ENCODE data around the gene GPAM.

GPAM gene

DNA sequence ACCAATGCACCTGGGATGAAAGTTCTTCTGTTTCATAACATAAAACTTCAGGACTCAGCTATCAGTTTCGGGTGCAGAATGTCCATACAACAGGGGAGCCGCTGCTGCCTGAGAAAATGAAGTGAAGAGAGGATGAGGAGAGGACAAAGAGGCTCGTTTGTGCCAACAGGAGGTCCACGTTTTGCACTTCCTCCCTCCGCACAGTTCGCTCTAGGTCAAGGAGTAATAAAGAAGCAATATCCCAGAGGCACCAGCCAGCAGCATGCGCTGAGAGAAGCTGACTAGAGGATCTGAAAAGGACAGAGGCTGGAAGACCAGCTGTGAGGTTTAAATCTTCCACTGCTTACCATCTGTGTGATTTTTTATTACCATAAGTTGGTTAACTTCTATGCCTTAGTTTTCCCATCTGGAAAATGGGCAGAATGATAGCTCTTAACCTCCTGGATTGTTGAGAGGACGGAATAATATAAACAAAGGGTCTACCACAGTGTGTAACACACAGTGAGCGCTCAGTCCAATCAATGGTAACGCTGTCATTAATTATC, 709 bp downstream of the GPAM start:
- DNase-seq (ENCODE audit: low read depth) = no peak

DNA sequence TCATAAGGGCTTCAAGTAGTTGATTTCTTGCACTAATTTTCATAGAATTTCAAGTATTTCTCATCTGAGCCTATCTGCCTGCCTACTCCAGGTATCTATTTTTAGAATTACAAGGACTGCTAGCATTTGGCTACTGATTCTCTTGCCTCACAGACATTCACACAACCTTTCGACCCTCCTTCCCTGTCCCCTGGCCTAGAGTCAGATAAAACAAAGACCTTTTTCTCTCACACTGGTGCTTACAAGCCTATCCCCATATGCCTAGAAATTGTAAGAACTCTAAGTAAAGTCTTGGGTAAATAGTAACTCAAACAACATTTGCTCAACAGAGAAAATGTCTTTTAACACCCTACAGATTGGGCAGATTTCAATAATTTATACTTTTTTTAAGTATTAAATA, 6.3 kb downstream of the GPAM start:
- no peak for DNase-seq (ENCODE audit: low read depth)

DNA sequence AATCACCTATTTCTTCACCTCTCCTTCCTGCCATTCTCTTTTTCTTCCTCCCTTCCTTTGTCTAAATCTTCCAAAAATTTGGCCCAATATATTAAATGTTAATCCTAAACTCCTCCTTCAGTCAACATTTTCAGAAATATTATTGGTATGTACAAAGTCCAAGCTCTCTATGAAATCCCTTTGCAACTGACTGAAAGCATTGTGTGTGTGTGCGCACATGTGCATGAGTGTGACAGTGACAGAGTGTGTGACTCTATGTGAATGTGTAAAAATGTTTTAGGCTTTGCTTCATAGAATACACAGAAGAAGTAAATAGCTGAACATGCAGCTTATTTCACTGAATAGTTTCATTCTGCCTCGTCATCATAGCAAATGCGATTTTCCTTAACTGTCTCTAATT, 7.0 kb downstream of the GPAM start:
- no peak for DNase-seq (ENCODE audit: low read depth)

DNA sequence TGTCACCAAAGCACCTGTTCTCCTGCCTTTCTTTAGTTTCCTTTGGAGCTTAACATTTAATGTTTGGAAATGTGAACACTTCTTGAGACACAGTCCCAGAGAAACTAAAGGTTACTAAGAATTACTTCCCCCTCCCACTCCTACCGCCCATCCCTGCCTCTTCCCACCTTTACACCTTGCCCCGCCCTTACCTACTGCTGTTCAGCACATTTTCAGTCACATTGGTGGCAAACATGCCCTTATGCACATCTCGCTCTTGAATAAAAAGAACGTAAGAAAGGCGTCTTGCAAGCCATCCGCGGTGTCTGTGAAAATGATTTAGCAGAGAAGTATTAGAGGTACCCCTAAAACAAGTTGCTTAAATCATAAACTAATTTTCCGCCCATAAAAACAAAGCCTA, 8.2 kb downstream of the GPAM start:
- no peak for DNase-seq (ENCODE audit: low read depth)

DNA sequence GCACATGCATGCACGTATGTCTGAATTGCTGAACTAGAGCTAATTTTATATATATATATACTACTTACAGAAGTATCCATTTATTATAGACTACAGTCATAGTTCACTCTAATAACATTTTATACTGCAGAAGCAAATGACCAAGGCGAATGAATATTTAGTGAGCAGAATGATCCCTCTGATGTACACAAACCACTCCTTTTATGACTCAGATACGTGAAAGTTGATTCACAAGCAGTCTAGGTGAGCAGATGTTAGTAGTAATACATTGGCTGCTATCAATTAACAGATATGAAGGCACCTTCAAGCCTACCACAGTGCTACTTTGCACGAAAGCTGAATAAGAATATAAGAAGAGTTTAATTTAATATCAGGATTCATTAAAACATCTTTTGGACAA, 10.4 kb downstream of the GPAM start:
- DNase-seq (ENCODE audit: low read depth) = no peak

DNA sequence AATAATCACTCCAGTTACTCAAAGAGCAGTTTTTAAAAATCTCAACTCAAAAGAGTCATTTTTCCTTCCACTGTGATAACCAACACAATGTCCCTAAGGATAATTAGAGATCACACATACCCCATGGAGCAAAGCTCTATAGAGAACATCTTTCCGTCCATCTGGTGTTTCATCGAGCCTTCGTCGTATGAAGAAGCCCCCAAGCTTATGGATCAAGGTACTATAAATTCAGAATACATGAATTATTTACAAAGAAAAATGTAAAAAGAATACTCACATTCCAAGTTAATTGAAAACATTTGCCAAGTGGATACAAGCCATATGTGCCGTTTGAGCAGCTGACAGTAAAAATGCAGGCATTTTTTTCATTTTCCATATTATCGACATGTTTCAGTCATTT, 14.8 kb downstream of the GPAM start:
- DNase-seq (ENCODE audit: low read depth) = no peak

DNA sequence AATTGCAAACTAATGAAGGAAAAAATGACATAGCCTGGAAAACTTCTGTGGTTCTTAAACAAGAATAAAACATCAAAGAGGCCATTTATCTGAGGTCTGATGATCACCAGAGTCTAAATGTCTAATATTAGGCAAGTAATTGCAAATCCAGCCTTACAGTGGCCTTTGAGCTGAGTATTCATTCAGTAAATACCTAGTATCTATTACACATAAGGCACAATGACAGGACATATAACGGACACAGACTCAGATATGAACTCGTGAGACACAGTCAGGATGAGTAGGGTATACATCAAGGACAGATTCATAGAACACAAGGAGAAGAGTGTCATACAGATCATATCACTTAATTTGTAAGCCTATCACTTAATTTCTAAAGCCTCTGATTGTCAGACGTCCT, 16.8 kb downstream of the GPAM start:
- DNase-seq (ENCODE audit: low read depth) = no peak

DNA sequence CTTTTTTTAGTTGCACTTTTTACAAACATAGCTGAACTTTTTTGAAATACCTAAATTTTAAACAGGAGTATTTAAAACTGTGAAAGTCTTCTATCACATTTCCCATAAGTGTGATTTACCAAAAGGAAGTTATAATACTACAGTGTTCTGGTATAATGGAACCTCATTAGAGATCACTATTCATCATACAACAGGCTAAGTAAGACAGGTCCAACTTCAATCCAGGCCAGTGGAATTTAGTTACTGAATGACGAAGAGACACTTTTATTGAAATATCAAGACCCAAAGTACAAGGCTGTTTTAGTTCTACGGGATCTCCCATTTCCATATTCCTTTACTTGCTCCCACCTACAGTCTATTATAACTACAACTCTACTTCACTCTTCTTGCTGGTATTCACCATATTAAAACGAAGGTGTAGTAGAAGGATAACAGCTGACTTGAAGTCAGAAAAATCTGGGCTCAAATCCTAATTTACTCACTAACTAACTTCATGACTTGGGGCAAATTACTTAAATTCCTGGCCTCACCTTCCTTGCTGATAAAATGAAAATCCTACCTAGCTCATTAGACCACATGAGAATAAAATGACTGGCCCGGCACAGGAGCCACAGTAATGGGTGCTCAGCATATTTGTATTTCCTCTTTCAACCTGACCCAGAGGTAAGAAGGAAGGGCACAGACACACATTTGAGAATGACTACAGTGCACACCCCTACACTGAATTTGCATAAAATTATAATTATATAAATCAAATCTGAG, 21.6 kb downstream of the GPAM start:
- DNase-seq (ENCODE audit: low read depth) = no peak

DNA sequence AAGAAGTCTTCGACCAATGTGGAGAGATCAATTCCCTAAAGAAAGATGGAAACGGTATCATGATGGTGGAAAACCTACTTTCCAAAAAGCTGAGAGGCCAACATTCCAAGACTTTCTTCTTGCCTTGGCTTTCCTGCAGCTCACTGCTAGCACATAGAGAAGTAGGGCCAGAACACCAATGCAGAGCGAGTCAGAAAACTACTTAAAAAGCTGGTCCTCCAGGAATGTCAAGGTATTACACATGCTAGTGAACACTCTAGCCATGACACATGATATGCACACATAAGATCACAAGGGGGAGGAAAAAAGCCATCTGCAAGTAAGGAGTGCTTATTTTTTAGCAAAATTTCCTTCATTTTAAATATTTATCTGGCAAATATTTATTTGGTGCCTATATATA, 22.7 kb downstream of the GPAM start:
- no peak for DNase-seq (ENCODE audit: low read depth)

DNA sequence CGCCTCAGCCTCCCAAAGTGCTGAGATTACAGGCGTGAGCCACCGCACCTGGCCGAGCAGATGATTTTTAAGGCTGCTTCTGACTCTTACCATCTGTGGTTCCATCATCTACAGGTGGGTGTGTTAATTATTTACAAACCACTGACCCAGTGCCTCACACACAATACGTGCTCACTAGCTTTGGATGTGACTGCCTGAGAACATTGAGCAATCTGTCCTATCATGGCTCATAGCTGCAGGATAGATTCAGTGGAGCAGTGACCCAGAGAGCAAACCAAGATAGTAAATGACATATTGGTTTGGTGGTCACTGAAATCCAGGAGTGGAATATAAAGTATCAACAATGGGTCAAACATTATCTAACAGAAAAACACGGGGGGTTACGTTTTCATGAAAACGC, 24.1 kb downstream of the GPAM start:
- DNase-seq (ENCODE audit: low read depth) = no peak

DNA sequence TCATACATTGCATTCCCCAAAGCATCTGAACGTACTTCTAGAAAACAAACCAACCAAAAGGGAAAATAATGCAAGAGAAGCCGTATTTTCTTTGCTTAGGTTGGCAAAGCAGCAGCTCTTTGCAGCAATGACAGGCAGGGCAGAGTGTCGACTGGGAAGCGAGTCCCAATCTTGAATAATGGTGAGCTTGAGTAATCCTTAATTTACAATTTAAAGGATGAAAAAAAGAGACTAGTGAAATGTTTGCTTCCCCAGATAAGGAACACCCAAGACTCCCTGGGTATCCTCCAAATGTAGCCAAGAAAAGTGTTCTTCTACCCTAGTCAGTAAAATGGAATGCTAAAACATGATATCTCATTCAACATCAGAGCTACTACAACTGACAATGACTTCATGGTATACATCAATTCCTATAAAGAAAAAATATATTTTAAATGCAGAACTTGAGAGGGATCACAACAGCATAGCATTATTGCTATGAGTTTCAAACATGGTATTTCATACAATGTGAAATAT, 32.0 kb downstream of the GPAM start:
- DNase-seq (ENCODE audit: low read depth) = no peak

DNA sequence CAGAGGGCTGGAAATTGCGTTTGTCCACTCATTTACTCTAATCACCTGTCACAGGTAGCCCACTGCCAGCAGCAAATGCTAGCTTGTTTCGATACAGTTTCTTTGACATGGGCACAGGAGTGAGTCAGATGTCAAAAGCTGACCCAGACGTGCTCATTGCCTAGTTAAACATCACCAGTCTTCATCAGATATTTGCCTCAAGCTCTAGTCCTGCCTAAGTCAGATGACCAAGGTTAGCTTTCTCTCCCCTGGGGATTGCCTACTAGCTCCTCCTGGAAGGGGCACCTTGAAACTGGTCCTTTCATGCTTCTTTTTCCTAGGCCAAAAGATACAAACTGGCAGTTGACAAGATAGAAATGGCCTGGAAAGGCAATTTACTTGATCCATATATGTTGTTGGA, 35.2 kb downstream of the GPAM start:
- no peak for DNase-seq (ENCODE audit: low read depth)

DNA sequence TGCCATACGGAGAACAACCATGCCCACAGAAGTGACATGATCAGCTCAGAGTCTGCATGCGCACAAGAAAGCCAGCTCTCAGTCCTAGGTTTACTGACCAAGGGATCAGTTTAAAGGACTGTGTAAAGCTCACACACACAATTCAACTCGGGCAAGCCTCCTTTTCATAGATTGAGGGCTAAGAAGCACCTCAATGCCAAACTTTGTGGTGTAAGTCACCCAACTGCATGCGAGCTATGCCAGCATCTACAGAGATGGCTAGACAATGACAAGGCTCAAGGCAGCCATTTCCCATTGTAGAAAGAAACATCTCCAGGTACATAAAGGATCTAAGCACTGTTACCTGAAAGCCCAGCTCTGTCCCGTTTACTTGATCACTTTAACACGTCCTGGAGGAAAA, 36.8 kb downstream of the GPAM start:
- no peak for DNase-seq (ENCODE audit: low read depth)

DNA sequence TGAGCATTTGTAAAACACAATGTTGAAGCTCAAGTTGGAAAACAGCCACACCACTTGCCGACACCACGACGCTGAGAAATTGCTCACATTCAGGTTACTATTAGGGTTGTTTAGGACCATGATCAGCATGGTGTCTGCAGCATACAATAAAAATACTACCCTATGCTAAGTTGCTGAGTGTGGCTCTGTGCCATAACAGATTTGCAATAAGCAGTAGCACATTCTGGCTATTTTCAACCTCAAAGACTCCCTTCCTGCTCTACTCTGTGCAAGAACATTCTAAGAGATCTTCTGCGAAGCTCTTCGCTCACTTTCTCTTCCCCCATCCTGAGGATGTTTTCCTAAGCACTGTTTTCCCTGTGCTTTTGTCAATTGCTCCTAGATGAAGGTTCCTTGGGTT, 38.3 kb downstream of the GPAM start:
- DNase-seq (ENCODE audit: low read depth) = no peak

DNA sequence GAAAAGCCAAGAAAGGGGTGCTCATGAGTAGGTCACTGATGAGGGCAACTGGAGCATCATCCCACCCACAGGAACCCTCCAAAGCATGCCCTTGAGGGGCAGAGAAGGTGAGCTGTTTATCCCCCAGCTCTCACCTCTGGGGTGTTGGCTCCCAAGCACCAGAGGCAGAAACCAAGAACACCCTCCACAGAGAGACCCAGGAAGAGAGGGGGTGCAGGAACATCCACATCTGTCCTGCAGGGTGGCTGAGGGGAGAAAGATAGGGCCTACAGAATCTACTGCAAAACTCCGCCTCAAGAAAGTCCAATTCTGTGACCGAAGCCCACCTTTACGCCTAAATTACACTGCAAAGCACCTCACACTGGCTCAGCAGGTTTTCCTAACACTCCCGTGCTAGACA, 40.1 kb downstream of the GPAM start:
- no peak for DNase-seq (ENCODE audit: low read depth)

DNA sequence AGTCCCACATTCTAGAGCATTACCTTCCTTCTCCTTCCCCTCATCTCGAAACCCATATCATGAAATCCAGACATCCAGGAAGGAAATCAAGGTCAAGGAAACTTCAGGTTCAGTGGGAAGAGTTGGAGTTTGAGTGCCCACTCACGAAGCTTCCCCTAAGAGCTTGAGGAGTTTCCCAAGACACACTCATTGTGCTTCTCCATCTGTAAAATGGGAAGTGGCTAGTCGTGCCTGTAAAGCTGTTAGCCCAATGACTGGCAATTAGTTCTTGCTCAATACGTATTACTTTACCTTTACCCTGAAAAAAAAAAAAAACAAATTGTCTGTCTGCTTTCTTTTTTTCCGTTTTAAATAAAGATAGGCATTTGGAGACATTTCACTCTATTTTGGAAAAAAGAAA, 42.3 kb downstream of the GPAM start:
- no peak for DNase-seq (ENCODE audit: low read depth)

DNA sequence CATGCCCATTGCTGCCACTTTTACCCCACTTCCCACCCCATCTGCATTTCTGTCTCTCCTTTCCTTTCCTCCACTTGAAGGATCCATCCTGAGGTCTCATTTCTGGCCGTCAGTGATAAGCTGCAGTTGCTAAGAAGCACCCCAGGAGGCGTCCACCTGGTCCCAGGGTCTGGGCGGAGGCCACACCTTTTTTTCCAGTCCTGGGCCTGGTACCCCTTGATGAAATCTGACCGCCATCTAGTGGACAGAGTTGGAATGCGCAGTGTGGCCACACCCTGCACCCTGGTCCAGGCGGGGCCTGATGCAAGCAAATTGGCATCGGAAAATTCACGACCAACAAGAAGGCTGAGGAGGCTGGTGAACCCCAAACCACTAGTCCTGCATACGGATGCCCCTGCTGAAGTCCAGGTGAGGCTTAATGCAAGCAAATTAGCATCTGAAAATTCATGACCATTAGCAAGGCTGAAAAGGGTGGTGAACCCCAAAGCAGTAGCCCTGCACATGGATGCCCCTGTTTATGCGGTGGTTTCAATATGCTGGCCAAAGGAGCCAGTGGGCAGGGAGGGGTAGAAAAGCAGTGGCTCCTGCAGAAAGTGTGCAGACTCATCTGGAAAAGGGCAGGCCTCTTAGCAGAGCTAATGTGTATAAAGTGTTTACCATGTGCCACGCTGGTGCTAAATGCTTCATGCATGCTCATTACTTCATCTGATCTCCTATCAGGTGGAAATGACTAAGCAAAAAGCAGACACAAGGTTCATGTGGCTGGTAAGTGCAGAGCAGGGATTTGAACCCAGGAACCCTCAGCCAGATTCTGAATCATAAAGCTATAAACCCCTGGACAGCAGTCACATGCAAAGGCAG, 43.2 kb downstream of the GPAM start:
- DNase-seq (ENCODE audit: low read depth) = peak; percentile 70

DNA sequence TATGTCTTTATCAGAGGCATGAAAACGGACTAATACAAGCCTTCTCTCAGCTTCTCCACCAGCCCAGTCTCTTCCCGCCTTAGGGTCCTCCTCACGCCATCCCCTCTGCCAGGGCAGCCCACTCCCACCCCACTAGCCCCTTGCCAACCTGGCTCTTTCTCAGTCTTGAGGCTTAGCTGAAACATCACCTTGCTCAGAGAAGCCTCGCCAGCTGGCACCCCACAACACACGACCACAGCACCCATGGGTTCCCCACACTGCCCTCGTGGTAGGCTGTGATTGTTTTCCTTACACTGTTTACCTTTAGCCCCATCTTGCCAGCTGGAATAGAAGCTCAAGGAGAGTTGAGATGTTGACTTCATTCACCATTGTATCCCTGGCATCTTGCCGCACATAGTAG, 44.4 kb downstream of the GPAM start:
- no peak for DNase-seq (ENCODE audit: low read depth)

DNA sequence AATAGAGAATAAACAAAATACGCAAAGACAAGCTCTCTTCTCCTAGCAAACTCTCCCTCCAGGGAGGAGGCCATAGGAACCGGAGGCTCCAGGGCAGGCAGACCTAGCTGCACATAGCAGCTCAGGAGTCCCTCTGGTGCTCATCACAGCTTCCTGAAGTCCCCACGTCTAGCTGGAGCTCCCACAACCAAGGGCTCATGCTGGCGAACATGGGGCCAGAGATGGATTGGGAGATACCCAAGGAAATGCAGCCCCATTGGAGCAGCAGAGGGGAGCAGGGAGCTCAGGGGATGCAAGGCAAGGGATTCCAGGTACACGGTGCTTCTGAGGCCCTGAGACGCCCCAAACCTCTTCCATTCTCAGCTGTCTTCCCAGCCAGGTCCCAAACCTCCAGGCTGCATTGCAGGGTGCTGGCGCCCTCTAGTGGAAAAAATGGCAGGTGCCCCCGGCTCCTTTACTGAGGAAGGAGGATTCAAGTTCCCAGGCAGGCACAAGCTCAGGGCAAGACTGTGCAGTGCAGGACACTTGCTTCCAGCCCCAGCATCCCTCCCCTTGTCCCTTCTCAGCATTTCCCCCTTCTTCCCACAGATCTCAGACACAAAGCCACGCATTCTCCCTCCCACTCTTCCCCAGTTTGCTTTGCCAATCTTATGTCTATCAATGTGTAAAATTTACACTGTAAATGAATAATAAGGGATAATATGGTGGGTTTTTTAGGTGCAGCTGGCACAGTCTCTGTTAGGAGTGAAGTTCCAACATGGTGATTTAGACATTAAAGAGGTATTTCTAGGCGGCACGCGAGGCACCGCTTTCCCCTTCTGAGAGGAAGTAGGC, 46.2 kb downstream of the GPAM start:
- DNase-seq (ENCODE audit: low read depth) = peak; percentile 58

DNA sequence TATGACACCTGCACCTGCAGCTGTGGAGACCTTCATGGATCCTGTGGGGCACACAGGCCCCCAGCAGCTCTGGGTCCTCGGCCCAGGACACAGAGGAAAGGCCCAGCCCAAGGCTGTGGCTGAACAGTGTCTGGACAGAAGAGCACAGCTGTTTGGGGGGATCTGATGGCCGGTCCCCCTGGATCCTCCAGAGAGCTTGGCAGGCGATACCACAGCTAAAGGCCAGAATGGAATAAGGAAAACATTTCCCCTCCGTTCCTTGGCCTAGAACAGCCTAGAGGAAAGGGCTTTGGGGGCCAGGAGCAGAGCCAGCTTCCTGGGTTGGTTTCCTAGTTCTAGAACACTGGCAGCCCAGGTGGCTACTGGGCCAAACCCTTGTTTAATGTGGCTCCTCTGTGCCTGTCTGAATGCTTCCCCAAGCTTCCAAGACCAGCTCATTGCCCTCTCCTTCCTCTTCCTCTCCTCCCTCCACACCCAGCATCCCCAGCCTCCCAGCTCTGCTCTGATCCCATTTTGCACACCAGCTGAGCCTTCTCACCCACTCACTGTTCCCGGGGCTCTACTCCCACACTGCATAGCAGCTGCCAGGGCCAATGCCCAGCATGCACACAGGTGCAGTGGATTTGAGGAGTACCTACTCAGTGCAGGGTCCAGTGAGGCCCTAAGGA, 46.9 kb downstream of the GPAM start:
- no peak for DNase-seq (ENCODE audit: low read depth)

DNA sequence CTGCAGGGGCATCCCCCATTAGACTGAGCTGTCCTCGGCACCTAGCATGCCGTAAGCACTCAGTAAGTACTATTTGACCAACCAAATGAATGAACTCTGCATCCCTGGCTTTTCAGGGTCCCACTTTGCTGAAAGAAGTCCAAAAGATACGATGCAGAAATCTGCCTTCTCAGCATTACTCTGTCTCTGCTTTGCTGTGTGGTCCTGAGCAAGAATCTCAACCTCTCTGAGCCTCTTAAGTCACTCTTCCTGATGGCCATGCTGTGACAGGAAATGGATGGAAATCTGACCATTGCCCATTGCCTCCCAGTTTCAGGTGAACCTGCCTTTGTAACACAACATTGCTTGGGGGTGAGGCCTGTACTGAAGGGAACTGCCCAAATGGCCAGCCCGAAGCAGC, 48.0 kb downstream of the GPAM start:
- no peak for DNase-seq (ENCODE audit: low read depth)

DNA sequence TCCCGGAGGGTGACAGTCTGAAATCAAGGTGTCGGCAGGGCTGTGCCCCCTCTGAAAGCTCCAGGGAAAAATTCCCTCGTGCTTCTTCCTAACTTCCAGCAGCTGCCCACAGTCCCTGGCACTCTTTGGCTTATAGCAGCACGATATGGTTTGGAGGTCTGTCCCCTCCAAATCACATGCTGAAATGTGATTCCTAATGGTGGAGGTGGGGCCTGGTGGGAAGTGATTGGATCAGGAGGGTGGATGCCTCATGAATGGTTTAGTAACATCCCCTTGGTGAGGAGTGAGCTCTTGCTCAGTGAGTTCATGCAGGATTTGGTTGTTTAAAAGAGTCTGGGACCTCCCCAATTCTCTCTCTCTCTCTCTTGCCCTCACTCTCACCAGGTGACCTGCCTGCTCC, 51.1 kb downstream of the GPAM start:
- no peak for DNase-seq (ENCODE audit: low read depth)

Data from activated T-cell treated with anti-CD3 and anti-CD28 coated beads for 48 hours (primary cell).